ENCODE results near the gene CDC42BPB. TPM values are rescaled to one million over a fixed set of nuclear protein-coding genes. Genes with fewer than 3 reads are reported as not detected.

Gene CDC42BPB
- polyA plus RNA-seq, 1 of the 3 experiments (the other 2 are of a cell fraction) = 61.6 TPM

GRCh38 chr14:102941419-102942011 lies 115.8 kb downstream of the CDC42BPB start:
- H3K27me3 ChIP-seq (ENCODE audit: insufficient read depth) = no peaks in the 10 kb centered on the region
- H3K4me2 ChIP-seq = no peak overlapping the region
- H4K20me1 ChIP-seq (ENCODE audit: insufficient read depth) = no peaks in the 10 kb centered on the region
- no peaks in the 10 kb centered on the region for H3K79me2 ChIP-seq (ENCODE audit: insufficient read depth)
- 89% methylated on average over 10 of the region's 10 CpGs for WGBS (ENCODE audit: low lambda C conversion rate)
- no peak overlapping the region; a peak in 1 of 4 replicates for H3K27ac ChIP-seq (ENCODE audit: low read depth in 2 of 2, low read length in 1 of 2)
- DNase-seq = no peak
- no peak overlapping the region for H3K4me3 ChIP-seq (ENCODE audit: low read depth in 2 of 2, low read length in 1 of 2)
- POLR2A ChIA-PET = no interaction called here
- no peak overlapping the region for H3K9ac ChIP-seq
- no peak overlapping the region for H2AFZ ChIP-seq (ENCODE audit: low read depth)
- no peaks in the 10 kb centered on the region for H3K9me3 ChIP-seq
- H3F3A ChIP-seq (replicated peaks; ENCODE audit: insufficient read depth) = no peaks in the 10 kb centered on the region
- peaks cover 0 to 4% of the 10 kb centered on the region in 2 experiments; a peak in 1 of 4 replicates for H3K4me1 ChIP-seq (ENCODE audit: control insufficient read depth in 1 of 2, insufficient read depth in 2 of 2, low read depth in 1 of 2, low read length in 1 of 2)
- peak; percentile 32; the same call in 1 of the 2 replicates for TF ChIP-seq MXI1 (IDR thresholded peaks at IDR 0.05; ENCODE audit: low read depth, low read length)
- TF ChIP-seq RFX5 (IDR thresholded peaks at IDR 0.05; ENCODE audit: low read length) = no peak
- CTCF ChIA-PET = interaction anchor here (0.7 to 1.3 kb wide), 2 partner anchors 9 to 163 kb away, joined by 3 read pairs; no protein-coding TSS in a partner anchor
- peaks cover 13 to 83% of the 10 kb centered on the region in 2 experiments for H3K36me3 ChIP-seq (replicated peaks in 1 of 2; ENCODE audit: control insufficient read depth in 1 of 2, insufficient read depth in 2 of 2, low read length in 1 of 2)
- no peaks in the 10 kb centered on the region for H3K9me2 ChIP-seq

DNA sequence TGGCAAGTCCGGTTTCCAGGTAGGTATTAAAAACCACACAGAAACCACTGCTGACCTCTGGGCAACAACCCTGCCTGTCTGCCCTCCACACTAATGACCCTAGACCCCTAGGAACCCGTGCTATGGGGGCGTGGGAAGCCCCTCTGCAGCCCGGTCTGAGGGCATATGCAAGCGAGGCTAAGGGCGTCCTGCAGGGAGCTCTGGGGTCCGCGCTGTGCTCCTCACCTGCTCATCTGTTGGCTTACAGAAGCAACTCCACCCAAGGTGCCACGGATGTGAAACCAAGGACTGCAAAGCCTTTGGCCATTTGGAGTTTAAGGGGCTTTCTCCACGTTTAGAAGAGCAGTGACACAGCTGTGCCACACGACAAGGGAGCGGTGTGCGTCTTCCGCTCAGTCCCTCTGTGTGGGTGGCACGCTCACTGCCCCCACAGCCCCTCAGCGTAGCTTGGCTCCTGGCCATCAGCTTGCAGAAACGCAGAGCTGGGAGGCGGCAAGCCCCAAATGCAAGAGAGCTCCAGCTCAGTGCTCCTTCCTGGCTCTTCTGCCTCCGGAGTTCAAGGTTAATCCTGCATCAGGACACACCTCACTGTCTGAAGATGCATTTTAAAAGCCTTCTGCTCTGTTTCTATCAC lies 116.5 kb downstream of the CDC42BPB start:
- Histone ChIP-seq H3K9ac (no peak overlapping the region), H3K9me2 (no peaks in the 10 kb centered on the region), H4K20me1 (ENCODE audit: insufficient read depth) (no peaks in the 10 kb centered on the region), H3K27me3 (ENCODE audit: insufficient read depth) (no peaks in the 10 kb centered on the region), H3K4me1 (ENCODE audit: control insufficient read depth in 1 of 2, insufficient read depth in 2 of 2, low read depth in 1 of 2, low read length in 1 of 2) (peaks cover 0 to 4% of the 10 kb centered on the region in 2 experiments; a peak in 1 of 4 replicates), H3K27ac (ENCODE audit: low read depth in 2 of 2, low read length in 1 of 2) (no peak overlapping the region), H3K9me3 (no peaks in the 10 kb centered on the region), H2AFZ (ENCODE audit: low read depth) (no peak overlapping the region), H3K79me2 (ENCODE audit: insufficient read depth) (no peaks in the 10 kb centered on the region), H3K4me3 (ENCODE audit: low read depth in 2 of 2, low read length in 1 of 2) (no peak overlapping the region), H3K36me3 (replicated peaks in 1 of 2; ENCODE audit: control insufficient read depth in 1 of 2, insufficient read depth in 2 of 2, low read length in 1 of 2) (peaks cover 7 to 82% of the 10 kb centered on the region in 2 experiments), H3K4me2 (no peak overlapping the region), H3F3A (replicated peaks; ENCODE audit: insufficient read depth) (no peaks in the 10 kb centered on the region)
- DNase-seq = no peak
- POLR2A ChIA-PET = no interaction called here
- CTCF ChIA-PET = interaction anchor here (0.7 kb wide), 1 partner anchor 9 kb away, joined by 3 read pairs; no protein-coding TSS in a partner anchor
- TF ChIP-seq TEAD4 (IDR thresholded peaks at IDR 0.05; ENCODE audit: borderline replicate concordance, insufficient read depth) = no peak
- TF ChIP-seq SMC3 (IDR thresholded peaks at IDR 0.05; ENCODE audit: low read depth, low read length) = no peak
- no peak for TF ChIP-seq JUND (IDR thresholded peaks at IDR 0.05)
- TF ChIP-seq FOXM1 (IDR thresholded peaks at IDR 0.05; ENCODE audit: low read depth) = no peak
- no peak for TF ChIP-seq NRF1 (IDR thresholded peaks at IDR 0.05; ENCODE audit: low read depth, low read length)
- TF ChIP-seq EP300 (IDR thresholded peaks at IDR 0.05; ENCODE audit: borderline replicate concordance in 1 of 2, low read depth in 1 of 2, low read length in 1 of 2) = no peak
- 90% methylated on average over 12 of the region's 19 CpGs for WGBS (ENCODE audit: low lambda C conversion rate)

DNA sequence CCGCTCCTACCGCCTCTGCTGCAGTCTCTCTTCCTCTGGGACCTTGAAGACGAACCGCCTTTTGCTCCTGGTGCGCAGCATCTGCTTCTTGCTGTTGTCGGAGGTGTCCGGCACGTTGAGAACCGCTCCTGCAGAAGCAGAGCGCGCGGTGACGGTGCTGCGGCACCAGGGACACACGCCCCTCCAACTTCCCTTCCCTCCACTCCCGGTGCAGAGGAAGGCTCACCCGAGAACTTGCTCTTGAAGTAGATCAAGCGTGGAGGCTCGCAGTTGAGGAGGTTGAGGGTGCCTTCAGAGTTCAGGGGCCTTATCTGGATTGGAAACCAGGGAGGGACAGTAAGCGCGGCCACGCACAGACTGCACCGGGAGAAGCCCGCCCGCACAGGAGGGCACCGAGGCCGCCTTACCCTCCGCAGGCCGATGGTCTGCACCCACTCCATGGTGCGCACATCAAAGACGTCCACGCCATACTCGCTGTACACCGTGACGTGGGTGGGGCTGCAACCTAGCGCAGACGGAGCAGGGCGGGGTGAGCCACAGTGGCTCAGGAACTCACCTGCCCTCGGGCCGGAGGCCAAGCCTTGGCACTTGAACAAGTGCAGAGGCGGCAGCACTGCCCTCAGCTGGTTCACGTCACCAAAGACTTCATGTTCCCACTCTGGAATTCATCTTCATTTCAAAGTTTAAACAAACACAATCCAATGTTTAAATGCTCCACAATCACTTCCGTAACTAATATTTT lies 117.4 kb downstream of the CDC42BPB start:
- H3K9me2 ChIP-seq = no peaks in the 10 kb centered on the region
- H3K4me1 ChIP-seq (ENCODE audit: control insufficient read depth in 1 of 2, insufficient read depth in 2 of 2, low read depth in 1 of 2, low read length in 1 of 2) = peaks cover 0 to 4% of the 10 kb centered on the region in 2 experiments; a peak in 1 of 4 replicates
- peaks cover 10 to 75% of the 10 kb centered on the region in 2 experiments for H3K36me3 ChIP-seq (replicated peaks in 1 of 2; ENCODE audit: control insufficient read depth in 1 of 2, insufficient read depth in 2 of 2, low read length in 1 of 2)
- ChIA-PET POLR2A (no interaction called here), CTCF (no interaction called here)
- H4K20me1 ChIP-seq (ENCODE audit: insufficient read depth) = no peaks in the 10 kb centered on the region
- H2AFZ ChIP-seq (ENCODE audit: low read depth) = no peak overlapping the region
- no peak overlapping the region for H3K9ac ChIP-seq
- peaks cover 7% of the 10 kb centered on the region; the same call in 1 of the 2 replicates for H3K79me2 ChIP-seq (ENCODE audit: insufficient read depth)
- 96% methylated on average over 36 of the region's 43 CpGs for WGBS (ENCODE audit: low lambda C conversion rate)
- H3K4me3 ChIP-seq (ENCODE audit: low read depth in 2 of 2, low read length in 1 of 2) = no peak overlapping the region
- DNase-seq = no peak
- H3K9me3 ChIP-seq = no peaks in the 10 kb centered on the region
- H3F3A ChIP-seq (replicated peaks; ENCODE audit: insufficient read depth) = no peaks in the 10 kb centered on the region
- H3K27ac ChIP-seq (ENCODE audit: low read depth in 2 of 2, low read length in 1 of 2) = no peak overlapping the region
- no peaks in the 10 kb centered on the region for H3K27me3 ChIP-seq (ENCODE audit: insufficient read depth)
- no peak overlapping the region for H3K4me2 ChIP-seq
- no peak for TF ChIP-seq IRF3 (IDR thresholded peaks at IDR 0.05; ENCODE audit: low read depth, low read length)
- TF ChIP-seq ELF1 (IDR thresholded peaks at IDR 0.05) = no peak
- TF ChIP-seq POLR2AphosphoS5 (IDR thresholded peaks at IDR 0.05; ENCODE audit: low read depth, low read length) = no peak
- TF ChIP-seq GATA2 (CRISPR knock-in tag; IDR thresholded peaks at IDR 0.05) = no peak
- TF ChIP-seq MEF2A (IDR thresholded peaks at IDR 0.05; ENCODE audit: borderline replicate concordance, low read depth) = no peak
- no peak for TF ChIP-seq NRF1 (IDR thresholded peaks at IDR 0.05; ENCODE audit: low read depth, low read length)
- TF ChIP-seq RCOR1 (IDR thresholded peaks at IDR 0.05; ENCODE audit: low read length) = no peak
- no peak for TF ChIP-seq FOXJ3 (CRISPR knock-in tag; IDR thresholded peaks at IDR 0.05)
- no peak for TF ChIP-seq FOSL2 (IDR thresholded peaks at IDR 0.05; ENCODE audit: borderline replicate concordance, low read depth)
- TF ChIP-seq USF1 (IDR thresholded peaks at IDR 0.05; ENCODE audit: borderline replicate concordance, low read depth) = no peak
- no peak for TF ChIP-seq MXI1 (IDR thresholded peaks at IDR 0.05; ENCODE audit: low read depth, low read length)
- no peak for TF ChIP-seq FOXM1 (IDR thresholded peaks at IDR 0.05; ENCODE audit: low read depth)
- TF ChIP-seq SIN3A (IDR thresholded peaks at IDR 0.05; ENCODE audit: borderline replicate concordance, low read depth, low read length) = no peak
